H1 (cell line): ENCODE results near the gene COL20A1. TPM values are rescaled to one million over a fixed set of nuclear protein-coding genes. Genes with fewer than 3 reads are reported as not detected.

Source experiments
- CHD7 ChIP-seq: fragments of 300-600 bp; sonication (generic); IDR thresholded peaks from 2 replicates; pipeline ENCODE4 v1.7.1; 2012; ENCODE audit warnings: low read length, moderate library complexity, mild to moderate bottlenecking, inconsistent platforms; ENCODE audit not compliant: insufficient replicate concordance
- CTCF ChIP-seq, 3 experiments: IDR thresholded peaks; 1 replicate in 2 of 3; 2 replicates in 1 of 3; pipeline versions ENCODE4 v1.5.1 to v1.6.1; 2011; ENCODE audit warnings: low read length in 3 of 3, mild to moderate bottlenecking in 3 of 3, inconsistent platforms in 2 of 3, low read depth in 1 of 3, moderate library complexity in 1 of 3; ENCODE audit not compliant: insufficient read depth in 1 of 3; ENCODE audit errors: control extremely low read depth in 1 of 3
- EGR1 ChIP-seq: IDR thresholded peaks from 2 replicates; pipeline ENCODE4 v1.6.1; 2011; ENCODE audit warnings: low read depth, low read length, borderline replicate concordance
- EZH2 ChIP-seq: fragments of 200-600 bp; sonication (generic); IDR thresholded peaks from 2 replicates; pipeline ENCODE4 v1.7.1; 2012; ENCODE audit warnings: low read depth, mild to moderate bottlenecking, moderate library complexity, low read length, inconsistent platforms; ENCODE audit not compliant: severe bottlenecking
- FOSL1 ChIP-seq: IDR thresholded peaks from 2 replicates; pipeline ENCODE4 v1.6.1; 2011; ENCODE audit warnings: mild to moderate bottlenecking, low read depth, low read length, moderate library complexity; ENCODE audit not compliant: insufficient read depth
- RBBP5 ChIP-seq: IDR thresholded peaks from 2 replicates; pipeline ENCODE4 v1.7.1; 2012; ENCODE audit warnings: low read depth, mild to moderate bottlenecking, inconsistent platforms, low read length, moderate library complexity, borderline replicate concordance
- RXRA ChIP-seq: IDR thresholded peaks from 2 replicates; pipeline ENCODE4 v1.6.1; 2011; ENCODE audit warnings: low read depth, mild to moderate bottlenecking, low read length, moderate library complexity; ENCODE audit not compliant: insufficient read depth
- SRF ChIP-seq: IDR thresholded peaks from 2 replicates; pipeline ENCODE4 v1.6.1; 2011; ENCODE audit warnings: mild to moderate bottlenecking, low read depth, low read length, moderate library complexity
- polyA plus RNA-seq, 7 experiments: library from polyadenylated mRNA; depleted of rRNA in 3 of 7; stranded (reverse) in 5 of 7; unstranded in 2 of 7; fragments of >200 nt in 5 of 7; fragments of 200-250 nt in 2 of 7; gene quantifications; 1 replicate in 5 of 7; 2 replicates in 1 of 7; 4 replicates in 1 of 7; pipeline versions ENCODE4 v1.2.1 to v1.2.3, GENCODE V29; 2011 to 2013; ENCODE audit warnings: missing spikeins in 2 of 7, mixed read lengths in 2 of 7
- total RNA-seq: library from RNA; stranded (reverse); fragmentation: NEBNext Ultra II Directional; extraction: Animal tissue kit (Norgen Biotek cat#: 25700); gene quantifications from 2 replicates; pipeline ENCODE4 v1.2.1, GENCODE V29; 2021

The COL20A1 gene
- total and polyA plus RNA-seq, 2 of the 8 experiments (the other 6 are each of a cell fraction or from before 2014, with no cell fraction given) = 0.19 to 0.21 TPM

GRCh38 chr20:63320616-63321147 is 27.7 kb downstream of the COL20A1 start (continued):
- no peak for TF ChIP-seq CHD7
- TF ChIP-seq RBBP5 = no peak
- no peak for TF ChIP-seq EZH2
- TF ChIP-seq EGR1 = no peak
- no peak for TF ChIP-seq CTCF (IDR thresholded peaks at IDR 0.05; ENCODE audit: control extremely low read depth in 1 of 3, insufficient read depth in 1 of 3, low read depth in 1 of 3, low read length in 3 of 3)
- no peak for TF ChIP-seq RXRA
- no peak for TF ChIP-seq FOSL1
- TF ChIP-seq SRF = no peak
